HepG2 (cell line): ENCODE results near the gene ATP9A. TPM values are rescaled to one million over a fixed set of nuclear protein-coding genes. Genes with fewer than 3 reads are reported as not detected.
A peak's percentile ranks its signal among the peaks of the same experiment; 100 is the strongest.

Source experiments
- DNMT3B ChIP-seq: conservative IDR thresholded peaks from 2 replicates; pipeline ENCODE4 v1.6.1; 2016; ENCODE audit warnings: missing biosample characterization, control low read depth
- ETV6 ChIP-seq: sonication (generic); formaldehyde crosslinking; conservative IDR thresholded peaks from 2 replicates; pipeline ENCODE4 v1.4.0; 2020; ENCODE audit warnings: missing genetic modification reagents
- FOXP1 ChIP-seq, 2 experiments: fragments of 450-650 bp in 1 of 2; IDR thresholded peaks; 2 replicates each; pipeline ENCODE4 v1.6.1; 2017 to 2018; ENCODE audit warnings: antibody characterized with exemption in 1 of 2
- IRF2 ChIP-seq: IDR thresholded peaks from 2 replicates; pipeline ENCODE4 v1.6.1; 2018; ENCODE audit warnings: missing genetic modification reagents, missing compliant biosample characterization
- JARID2 ChIP-seq: sonication (generic); formaldehyde crosslinking; IDR thresholded peaks from 2 replicates; pipeline ENCODE4 v1.8.1; 2023; ENCODE audit warnings: missing genetic modification reagents, inconsistent platforms; ENCODE audit not compliant: insufficient replicate concordance
- KMT2A ChIP-seq: sonication (generic); formaldehyde crosslinking; IDR thresholded peaks from 2 replicates; pipeline ENCODE4 v1.4.0; 2020; ENCODE audit warnings: missing genetic modification reagents
- MIXL1 ChIP-seq: IDR thresholded peaks from 2 replicates; pipeline ENCODE4 v1.6.1; 2016
- MXD4 ChIP-seq: IDR thresholded peaks from 2 replicates; pipeline ENCODE4 v1.6.1; 2016; ENCODE audit warnings: mild to moderate bottlenecking, missing biosample characterization, missing genetic modification reagents
- RBM22 ChIP-seq: fragments of 200-400 bp; formaldehyde crosslinking; optimal IDR thresholded peaks from 2 replicates; pipeline ENCODE3; 2017; ENCODE audit warnings: mild to moderate bottlenecking, low read length, moderate library complexity
- RCOR2 ChIP-seq: IDR thresholded peaks from 2 replicates; pipeline ENCODE4 v1.6.1; 2016; ENCODE audit warnings: missing biosample characterization, missing genetic modification reagents
- RFX1 ChIP-seq: fragments of 450-650 bp; IDR thresholded peaks from 2 replicates; pipeline ENCODE4 v1.6.1; 2017
- SALL1 ChIP-seq: sonication (generic); formaldehyde crosslinking; IDR thresholded peaks from 2 replicates; pipeline ENCODE4 v1.8.0; 2022; ENCODE audit warnings: mild to moderate bottlenecking, missing genetic modification reagents
- SPEN ChIP-seq: sonication (generic); formaldehyde crosslinking; IDR thresholded peaks from 2 replicates; pipeline ENCODE4 v1.5.1; 2020; ENCODE audit warnings: low read depth, mild to moderate bottlenecking, missing genetic modification reagents
- ZFP36 ChIP-seq: fragments of 150-350 bp; IDR thresholded peaks from 2 replicates; pipeline ENCODE4 v1.6.1; 2018; ENCODE audit warnings: borderline replicate concordance, low read length, low read depth; ENCODE audit not compliant: partially characterized antibody
- ZFP62 ChIP-seq: sonication (generic); formaldehyde crosslinking; IDR thresholded peaks from 2 replicates; pipeline ENCODE4 v1.4.0; 2020; ENCODE audit warnings: missing genetic modification reagents
- ZFP82 ChIP-seq: sonication (generic); formaldehyde crosslinking; IDR thresholded peaks from 2 replicates; pipeline ENCODE4 v1.5.1; 2020; ENCODE audit warnings: mild to moderate bottlenecking, missing genetic modification reagents, borderline replicate concordance
- ZFX ChIP-seq: sonication (generic); formaldehyde crosslinking; IDR thresholded peaks from 2 replicates; pipeline ENCODE4 v1.4.0; 2020; ENCODE audit warnings: mild to moderate bottlenecking, low read depth, missing genetic modification reagents, moderate library complexity
- ZMYM3 ChIP-seq: sonication (generic); formaldehyde crosslinking; IDR thresholded peaks from 2 replicates; pipeline ENCODE4 v1.5.1; 2020; ENCODE audit warnings: mild to moderate bottlenecking, missing genetic modification reagents
- ZNF331 ChIP-seq: sonication (generic); formaldehyde crosslinking; IDR thresholded peaks from 2 replicates; pipeline ENCODE4 v1.4.0; 2020; ENCODE audit warnings: missing genetic modification reagents
- ZNF562 ChIP-seq: sonication (generic); formaldehyde crosslinking; IDR thresholded peaks from 2 replicates; pipeline ENCODE4 v1.8.0; 2022; ENCODE audit warnings: missing genetic modification reagents, borderline replicate concordance
- ZNF788 ChIP-seq: sonication (generic); formaldehyde crosslinking; IDR thresholded peaks from 2 replicates; pipeline ENCODE4 v1.5.0; 2020; ENCODE audit warnings: mild to moderate bottlenecking, missing genetic modification reagents, borderline replicate concordance
- polyA plus RNA-seq, 8 experiments: library from polyadenylated mRNA; depleted of rRNA in 3 of 8; stranded (reverse) in 7 of 8; unstranded in 1 of 8; fragments of >200 nt; fragmentation: Illumina TruSeq in 4 of 8; extraction: Trizol in 4 of 8; gene quantifications; 2 replicates each; pipeline versions ENCODE4 v1.2.1 to v1.2.3, GENCODE V29; 2011 to 2016; ENCODE audit warnings: low read depth in 4 of 8, missing spikeins in 1 of 8, mixed read lengths in 1 of 8; ENCODE audit not compliant: insufficient read depth in 1 of 8
- total RNA-seq, 5 experiments: library from RNA; depleted of rRNA; stranded (reverse); fragments of >200 nt; fragmentation: Illumina TruSeq; extraction: Trizol; gene quantifications; 2 replicates each; pipeline ENCODE4 v1.2.3, GENCODE V29; 2016; ENCODE audit warnings: low read depth in 1 of 5
- TF ChIP-seq, protein P1 (sequence below): IDR thresholded peaks from 2 replicates; pipeline ENCODE4 v1.6.1; 2018; ENCODE audit warnings: missing genetic modification reagents, mild to moderate bottlenecking, missing compliant biosample characterization
- TF ChIP-seq, protein P2 (sequence below): sonication (generic); formaldehyde crosslinking; IDR thresholded peaks from 2 replicates; pipeline ENCODE4 v1.5.0; 2020; ENCODE audit warnings: mild to moderate bottlenecking, missing genetic modification reagents
- TF ChIP-seq, protein P3 (sequence below): IDR thresholded peaks from 2 replicates; pipeline ENCODE4 v1.6.1; 2018; ENCODE audit warnings: missing genetic modification reagents
- TF ChIP-seq, protein P4 (sequence below): sonication (generic); formaldehyde crosslinking; IDR thresholded peaks from 2 replicates; pipeline ENCODE4 v1.4.0; 2020; ENCODE audit warnings: mild to moderate bottlenecking, missing genetic modification reagents

Gene ATP9A
- total and polyA plus RNA-seq, 2 of the 13 experiments (the other 11 are each of a cell fraction or from before 2014, with no cell fraction given): 11.8 to 18.5 TPM

DNA sequence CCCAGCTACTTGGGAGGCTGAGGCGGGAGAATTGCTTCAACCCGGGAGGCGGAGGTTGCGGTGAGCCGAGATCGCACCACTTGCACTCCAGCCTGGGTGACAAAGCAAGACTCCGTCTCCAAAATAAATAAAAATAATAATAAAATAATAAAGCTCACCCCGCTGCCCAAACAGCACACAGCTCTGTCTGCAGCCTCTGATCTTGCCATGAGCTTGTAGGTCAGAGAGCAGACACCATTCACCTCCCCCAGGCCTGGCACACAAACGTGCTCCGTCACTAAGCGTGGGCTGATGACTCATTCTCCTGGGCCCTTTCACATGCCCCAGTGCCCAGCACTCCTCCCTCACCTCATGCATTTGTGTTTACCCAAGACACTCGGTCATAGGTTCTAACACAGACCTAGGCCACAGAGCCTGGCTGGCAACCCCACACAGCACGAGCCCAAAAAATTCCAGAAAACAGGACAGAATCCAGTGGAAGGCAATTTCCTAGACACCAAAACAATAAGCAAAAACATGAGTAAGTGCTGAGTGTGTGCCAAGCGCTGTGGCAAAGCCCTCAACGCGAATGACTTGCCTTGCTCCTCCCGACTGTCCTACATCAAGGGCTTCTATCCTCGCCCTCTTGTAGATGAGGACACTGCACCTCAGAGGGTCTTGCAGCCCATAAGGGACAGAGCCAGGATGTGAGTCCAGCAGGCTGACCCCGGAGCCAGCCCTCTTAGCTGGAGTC is 18.0 kb downstream of the ATP9A start (continued):
- TF ChIP-seq JARID2: no peak
- TF ChIP-seq MIXL1 (CRISPR knock-in tag): no peak
- peak; percentile 31; the same call in 1 of the 2 replicates for TF ChIP-seq ZNF331 (CRISPR knock-in tag)
- TF ChIP-seq KMT2A (CRISPR knock-in tag): no peak
- TF ChIP-seq FOXP1 (IDR thresholded peaks at IDR 0.05): no peak
- TF ChIP-seq FOXP1 (CRISPR knock-in tag; IDR thresholded peaks at IDR 0.05): peak; percentile 80
- peak; percentile 83 for TF ChIP-seq ZMYM3
- TF ChIP-seq, protein P1, sequence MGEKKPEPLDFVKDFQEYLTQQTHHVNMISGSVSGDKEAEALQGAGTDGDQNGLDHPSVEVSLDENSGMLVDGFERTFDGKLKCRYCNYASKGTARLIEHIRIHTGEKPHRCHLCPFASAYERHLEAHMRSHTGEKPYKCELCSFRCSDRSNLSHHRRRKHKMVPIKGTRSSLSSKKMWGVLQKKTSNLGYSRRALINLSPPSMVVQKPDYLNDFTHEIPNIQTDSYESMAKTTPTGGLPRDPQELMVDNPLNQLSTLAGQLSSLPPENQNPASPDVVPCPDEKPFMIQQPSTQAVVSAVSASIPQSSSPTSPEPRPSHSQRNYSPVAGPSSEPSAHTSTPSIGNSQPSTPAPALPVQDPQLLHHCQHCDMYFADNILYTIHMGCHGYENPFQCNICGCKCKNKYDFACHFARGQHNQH: peak; percentile 94
- TF ChIP-seq, protein P2, sequence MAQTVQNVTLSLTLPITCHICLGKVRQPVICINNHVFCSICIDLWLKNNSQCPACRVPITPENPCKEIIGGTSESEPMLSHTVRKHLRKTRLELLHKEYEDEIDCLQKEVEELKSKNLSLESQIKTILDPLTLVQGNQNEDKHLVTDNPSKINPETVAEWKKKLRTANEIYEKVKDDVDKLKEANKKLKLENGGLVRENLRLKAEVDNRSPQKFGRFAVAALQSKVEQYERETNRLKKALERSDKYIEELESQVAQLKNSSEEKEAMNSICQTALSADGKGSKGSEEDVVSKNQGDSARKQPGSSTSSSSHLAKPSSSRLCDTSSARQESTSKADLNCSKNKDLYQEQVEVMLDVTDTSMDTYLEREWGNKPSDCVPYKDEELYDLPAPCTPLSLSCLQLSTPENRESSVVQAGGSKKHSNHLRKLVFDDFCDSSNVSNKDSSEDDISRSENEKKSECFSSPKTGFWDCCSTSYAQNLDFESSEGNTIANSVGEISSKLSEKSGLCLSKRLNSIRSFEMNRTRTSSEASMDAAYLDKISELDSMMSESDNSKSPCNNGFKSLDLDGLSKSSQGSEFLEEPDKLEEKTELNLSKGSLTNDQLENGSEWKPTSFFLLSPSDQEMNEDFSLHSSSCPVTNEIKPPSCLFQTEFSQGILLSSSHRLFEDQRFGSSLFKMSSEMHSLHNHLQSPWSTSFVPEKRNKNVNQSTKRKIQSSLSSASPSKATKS (CRISPR knock-in tag): no peak
- peak; percentile 83 for TF ChIP-seq ZFX (CRISPR knock-in tag)
- 0 out of 2 replicates have a peak, but pooled peaks have one; percentile 38 for TF ChIP-seq ZFP82 (CRISPR knock-in tag)
- peak; percentile 72; the same call in 1 of the 2 replicates for TF ChIP-seq ZNF788
- TF ChIP-seq SPEN: peak; percentile 82
- TF ChIP-seq RCOR2: peak; percentile 86; the same call in 1 of the 2 replicates
- no peak for TF ChIP-seq RFX1
- TF ChIP-seq, protein P3, sequence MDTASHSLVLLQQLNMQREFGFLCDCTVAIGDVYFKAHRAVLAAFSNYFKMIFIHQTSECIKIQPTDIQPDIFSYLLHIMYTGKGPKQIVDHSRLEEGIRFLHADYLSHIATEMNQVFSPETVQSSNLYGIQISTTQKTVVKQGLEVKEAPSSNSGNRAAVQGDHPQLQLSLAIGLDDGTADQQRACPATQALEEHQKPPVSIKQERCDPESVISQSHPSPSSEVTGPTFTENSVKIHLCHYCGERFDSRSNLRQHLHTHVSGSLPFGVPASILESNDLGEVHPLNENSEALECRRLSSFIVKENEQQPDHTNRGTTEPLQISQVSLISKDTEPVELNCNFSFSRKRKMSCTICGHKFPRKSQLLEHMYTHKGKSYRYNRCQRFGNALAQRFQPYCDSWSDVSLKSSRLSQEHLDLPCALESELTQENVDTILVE (CRISPR knock-in tag): peak; percentile 80
- no peak for TF ChIP-seq ZFP62 (CRISPR knock-in tag)
- TF ChIP-seq, protein P4, sequence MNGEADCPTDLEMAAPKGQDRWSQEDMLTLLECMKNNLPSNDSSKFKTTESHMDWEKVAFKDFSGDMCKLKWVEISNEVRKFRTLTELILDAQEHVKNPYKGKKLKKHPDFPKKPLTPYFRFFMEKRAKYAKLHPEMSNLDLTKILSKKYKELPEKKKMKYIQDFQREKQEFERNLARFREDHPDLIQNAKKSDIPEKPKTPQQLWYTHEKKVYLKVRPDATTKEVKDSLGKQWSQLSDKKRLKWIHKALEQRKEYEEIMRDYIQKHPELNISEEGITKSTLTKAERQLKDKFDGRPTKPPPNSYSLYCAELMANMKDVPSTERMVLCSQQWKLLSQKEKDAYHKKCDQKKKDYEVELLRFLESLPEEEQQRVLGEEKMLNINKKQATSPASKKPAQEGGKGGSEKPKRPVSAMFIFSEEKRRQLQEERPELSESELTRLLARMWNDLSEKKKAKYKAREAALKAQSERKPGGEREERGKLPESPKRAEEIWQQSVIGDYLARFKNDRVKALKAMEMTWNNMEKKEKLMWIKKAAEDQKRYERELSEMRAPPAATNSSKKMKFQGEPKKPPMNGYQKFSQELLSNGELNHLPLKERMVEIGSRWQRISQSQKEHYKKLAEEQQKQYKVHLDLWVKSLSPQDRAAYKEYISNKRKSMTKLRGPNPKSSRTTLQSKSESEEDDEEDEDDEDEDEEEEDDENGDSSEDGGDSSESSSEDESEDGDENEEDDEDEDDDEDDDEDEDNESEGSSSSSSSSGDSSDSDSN (CRISPR knock-in tag): peak; percentile 60
- peak; percentile 55 for TF ChIP-seq ZFP36
- no peak for TF ChIP-seq RBM22
- no peak for TF ChIP-seq ZNF562
- 0 out of 2 replicates have a peak, but pooled peaks have one; percentile 73 for TF ChIP-seq MXD4
- peak; percentile 96 for TF ChIP-seq SALL1 (CRISPR knock-in tag)
- peak; percentile 83 for TF ChIP-seq IRF2 (CRISPR knock-in tag)
- TF ChIP-seq DNMT3B: peak; percentile 62; the same call in 1 of the 2 replicates
- TF ChIP-seq ETV6 (CRISPR knock-in tag): peak; percentile 40; the same call in 1 of the 2 replicates
